ENCODE results near the gene SAMD4A. TPM values are rescaled to one million over a fixed set of nuclear protein-coding genes. Genes with fewer than 3 reads are reported as not detected.
"Not testable (repeated sequence)": the region's sequence is repeated elsewhere in the genome, so short reads cannot be mapped to it uniquely, and the experiment has no call there.

Gene SAMD4A
- total RNA-seq, 1 donor from 2014 or later: 25.9 TPM

DNA sequence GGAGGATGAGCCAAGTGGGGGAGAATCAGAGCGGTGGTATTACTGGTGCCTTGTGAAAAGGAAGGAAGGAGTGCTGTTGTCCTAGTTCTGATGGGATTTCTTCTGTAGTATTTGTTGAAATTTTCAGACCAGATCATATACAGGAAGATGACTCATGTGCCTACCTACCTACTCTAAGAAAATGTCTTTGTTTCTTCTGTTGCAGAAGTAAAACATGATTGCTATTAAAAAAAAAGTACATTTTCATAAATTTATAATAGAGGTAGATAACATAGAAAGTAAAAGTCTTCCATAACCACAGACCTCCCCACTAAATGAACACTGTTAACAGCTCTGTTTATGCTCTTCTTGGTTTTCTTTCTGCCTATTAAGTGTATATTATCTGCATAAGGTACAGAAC, 26.9 kb downstream of the SAMD4A start:
- ATAC-seq: no peak

DNA sequence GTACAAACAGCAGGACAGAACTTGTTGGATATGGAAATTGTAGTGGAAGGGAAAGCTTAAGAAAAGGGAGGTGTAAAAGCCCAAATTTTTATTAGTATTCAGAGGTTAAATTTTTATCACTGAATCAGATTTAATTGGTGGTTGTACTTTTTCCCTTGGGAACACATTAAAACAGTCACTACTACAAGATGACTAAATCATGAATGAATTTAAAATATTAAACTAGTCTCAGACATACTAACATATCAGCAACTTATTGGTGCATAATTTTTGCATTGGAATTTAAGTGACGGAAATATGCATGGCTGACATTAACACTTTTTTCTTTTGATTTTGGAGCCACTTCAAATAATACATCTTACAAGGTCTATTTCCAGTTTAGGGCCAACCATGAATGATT, 27.6 kb downstream of the SAMD4A start:
- DNase-seq (ENCODE audit: low spot score) (no peak), ATAC-seq (no peak)

More for the DNA sequence above, 26.9 kb downstream of the SAMD4A start:
- DNase-seq (ENCODE audit: low spot score): no peak

- no peak for DNase-seq (ENCODE audit: low spot score)
- no peak for ATAC-seq
Observed at GRCh38 chr14:54597795-54598443, 31.0 kb downstream of the SAMD4A start.

GRCh38 chr14:54599966-54600716, 33.2 kb downstream of the SAMD4A start:
- ATAC-seq (no peak), DNase-seq (ENCODE audit: low spot score) (no peak)

DNA sequence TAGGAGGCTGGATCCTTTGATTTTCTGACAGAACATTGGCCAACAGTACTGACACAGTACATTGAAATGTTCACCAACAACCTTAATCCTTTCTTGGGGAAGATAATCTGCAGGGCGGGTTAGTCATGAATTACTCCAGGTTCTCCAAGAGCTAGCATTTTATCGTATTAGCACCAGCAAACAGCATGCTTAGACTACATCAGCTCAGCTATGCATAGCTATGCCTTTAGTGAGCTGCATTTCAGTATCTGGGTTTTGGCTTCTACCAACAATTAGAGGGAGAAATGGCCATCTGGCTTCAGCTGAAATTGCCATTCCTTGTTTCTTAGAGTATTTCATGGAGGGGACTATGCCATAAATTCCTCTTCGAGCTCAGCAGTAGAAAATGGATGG, 33.8 kb downstream of the SAMD4A start:
- ATAC-seq: no peak
- no peak for DNase-seq (ENCODE audit: low spot score)

DNA sequence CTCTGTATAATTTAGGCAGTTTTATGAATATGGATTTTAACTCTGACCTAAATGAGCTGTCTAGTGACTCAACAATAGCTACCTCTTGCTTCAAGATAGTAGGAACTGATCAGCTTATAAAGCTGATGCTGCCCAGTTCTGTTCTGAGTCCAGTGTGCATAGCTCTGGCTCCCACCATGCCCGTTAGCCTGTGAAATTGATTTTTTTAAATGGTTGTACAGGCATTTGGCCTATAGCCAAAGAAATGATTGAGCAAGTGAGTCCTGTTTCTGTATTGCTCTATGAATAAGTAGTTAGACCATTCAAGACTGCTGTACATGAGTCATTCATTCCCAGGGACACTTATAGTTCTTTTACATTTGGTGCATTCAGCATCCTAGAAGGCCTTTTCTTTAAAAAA, 36.4 kb downstream of the SAMD4A start:
- DNase-seq (ENCODE audit: low spot score) (no peak), ATAC-seq (peak; percentile 58)

DNA sequence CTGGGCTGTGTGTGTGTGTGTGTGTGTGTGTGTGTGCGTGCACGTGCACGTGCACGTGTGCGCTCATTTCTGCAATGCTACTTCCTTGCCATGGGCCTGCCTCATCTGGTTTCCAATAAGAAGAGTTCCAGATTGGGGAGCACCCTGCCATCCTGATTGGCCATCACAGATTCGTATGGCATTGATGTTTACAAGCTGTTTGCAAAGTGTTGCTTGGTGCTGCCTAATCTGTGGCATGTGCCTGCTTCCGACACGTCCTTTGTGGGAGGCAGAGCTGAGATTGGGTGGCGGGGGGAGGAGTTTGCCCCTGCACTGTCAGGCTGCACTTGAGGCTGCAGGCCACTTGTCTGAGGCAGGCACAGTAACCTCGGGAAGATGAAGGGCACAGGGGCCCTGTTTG, 39.2 kb downstream of the SAMD4A start:
- ATAC-seq (peak; percentile 20), DNase-seq (ENCODE audit: low spot score) (no peak)

- peak; percentile 11 for ATAC-seq
Observed at GRCh38 chr14:54606631-54607133, 39.8 kb downstream of the SAMD4A start.

GRCh38 chr14:54609576-54609975, 42.6 kb downstream of the SAMD4A start:
- ATAC-seq (no peak), DNase-seq (ENCODE audit: low spot score) (no peak)

More at GRCh38 chr14:54606631-54607133, 39.8 kb downstream of the SAMD4A start:
- DNase-seq (ENCODE audit: low spot score): no peak

DNA sequence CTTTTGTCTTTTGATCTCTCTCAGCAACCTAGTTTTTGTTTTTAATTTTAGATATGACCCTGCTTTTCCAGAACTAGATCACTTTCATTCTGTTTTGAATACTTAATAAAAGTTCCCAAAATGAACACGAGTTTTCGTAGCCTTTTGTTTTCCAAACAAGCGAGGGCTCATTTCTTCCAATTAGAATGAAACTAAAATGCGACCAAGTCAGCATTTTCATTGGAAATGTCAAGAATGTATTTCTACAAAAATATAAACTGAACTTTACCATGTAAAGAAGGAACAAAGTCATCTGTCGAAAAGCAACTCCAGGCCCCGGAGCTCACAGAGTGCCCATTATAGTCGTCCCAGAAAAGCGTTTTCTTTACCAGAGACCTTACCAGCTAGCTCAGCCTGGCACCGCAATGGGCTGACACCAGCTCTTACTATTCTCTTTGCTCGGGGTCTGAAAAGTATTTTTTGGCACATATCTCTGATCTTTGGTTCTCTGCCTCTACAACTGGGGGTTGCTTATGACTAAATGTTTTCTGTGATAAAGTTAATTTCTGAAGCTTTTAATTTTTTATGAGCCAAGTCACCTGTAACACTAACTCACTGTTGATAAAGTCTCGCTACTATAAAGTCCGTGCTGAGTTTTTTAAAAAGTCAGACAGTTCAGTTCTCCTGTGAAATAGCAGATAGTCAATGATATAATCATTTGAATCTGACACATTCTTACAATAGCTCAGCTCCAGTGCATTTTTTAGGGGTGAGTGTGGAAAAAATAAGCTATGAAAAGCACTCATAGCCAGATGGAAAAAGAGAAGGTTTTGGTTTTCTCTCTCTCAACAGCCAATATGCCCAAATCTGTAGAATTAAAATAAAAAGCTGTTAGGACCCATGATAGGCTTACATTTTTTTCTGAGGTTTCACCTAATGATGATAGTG, 43.4 kb downstream of the SAMD4A start:
- ATAC-seq (no peak), DNase-seq (ENCODE audit: low spot score) (no peak)

GRCh38 chr14:54614296-54614695, 47.4 kb downstream of the SAMD4A start:
- no peak for DNase-seq (ENCODE audit: low spot score)
- no peak for ATAC-seq

- ATAC-seq: no peak
- no peak for DNase-seq (ENCODE audit: low spot score)
Observed at GRCh38 chr14:54617467-54617866, 50.5 kb downstream of the SAMD4A start.

DNA sequence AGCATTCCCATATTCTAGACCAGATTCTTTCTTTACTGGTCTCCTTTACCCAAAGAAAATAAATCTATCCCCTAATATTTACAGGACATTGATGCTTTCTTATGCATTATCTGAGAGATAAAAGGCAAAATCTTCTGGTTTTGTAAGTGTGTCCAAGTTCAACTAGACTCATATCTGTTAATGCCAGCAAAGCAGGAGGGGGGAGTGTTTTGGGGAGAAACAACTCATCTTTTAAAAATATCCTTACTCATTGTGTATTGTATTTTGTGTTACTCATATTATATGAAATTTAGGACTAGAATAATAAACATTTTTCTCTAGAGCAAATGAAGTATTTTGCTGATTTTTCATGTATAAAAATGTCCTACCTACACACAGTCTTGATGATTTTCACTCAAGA, 54.8 kb downstream of the SAMD4A start:
- ATAC-seq (no peak), DNase-seq (ENCODE audit: low spot score) (no peak)

- ATAC-seq (no peak), DNase-seq (ENCODE audit: low spot score) (no peak)
Observed at GRCh38 chr14:54622192-54622958, 55.4 kb downstream of the SAMD4A start.

DNA sequence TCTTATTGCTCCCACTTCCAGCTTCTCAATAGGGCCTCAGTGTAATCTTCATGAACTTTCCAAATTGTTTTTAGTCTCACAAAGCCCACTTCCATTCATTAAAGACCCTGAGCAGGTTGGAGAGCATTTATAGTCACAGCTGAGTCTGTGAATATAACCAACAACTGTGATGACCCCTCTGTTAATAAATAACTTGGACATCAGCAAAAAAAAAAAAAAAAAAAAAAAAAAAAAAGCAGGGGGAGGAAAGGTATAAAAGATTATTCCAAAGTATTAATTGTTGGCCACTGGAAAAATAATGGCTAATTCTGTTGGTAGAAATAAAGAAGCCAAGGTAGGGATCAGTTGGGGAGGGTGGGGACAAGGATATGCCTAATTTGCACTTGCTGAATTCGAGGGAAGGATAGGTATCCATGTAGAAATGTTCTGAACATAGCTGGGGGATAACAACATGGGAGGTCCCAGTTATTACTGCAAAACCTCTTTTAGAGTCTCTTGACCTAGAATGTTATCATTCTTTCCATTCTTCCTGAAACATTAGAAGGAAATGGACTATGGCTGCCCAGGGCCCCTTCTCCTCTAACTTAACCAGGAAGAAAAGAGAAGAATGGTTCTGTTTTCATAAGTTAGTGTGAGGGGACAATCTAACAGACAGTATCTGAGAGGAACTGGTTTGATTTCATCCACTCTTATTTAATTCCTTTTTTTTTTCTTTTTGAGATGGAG, 56.5 kb downstream of the SAMD4A start:
- DNase-seq (ENCODE audit: low spot score) (no peak), ATAC-seq (peak; percentile 38)

DNA sequence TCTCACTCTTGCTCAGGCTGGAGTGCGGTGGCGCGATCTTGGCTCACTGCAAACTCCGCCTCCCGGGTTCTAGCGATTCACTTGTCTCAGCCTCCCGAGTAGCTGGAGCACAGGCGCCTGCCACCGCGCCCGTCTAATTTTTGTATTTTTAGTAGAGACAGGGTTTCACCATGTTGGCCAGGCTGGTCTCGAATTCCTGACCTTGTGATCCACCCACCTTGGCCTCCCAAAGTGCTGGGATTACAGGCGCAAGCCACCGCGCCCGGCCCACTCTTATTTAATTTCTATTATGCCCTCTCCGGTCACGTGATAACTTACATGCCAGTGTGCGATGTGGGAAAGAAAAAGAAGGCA, 57.1 kb downstream of the SAMD4A start:
- not testable (repeated sequence) for DNase-seq (ENCODE audit: low spot score)

DNA sequence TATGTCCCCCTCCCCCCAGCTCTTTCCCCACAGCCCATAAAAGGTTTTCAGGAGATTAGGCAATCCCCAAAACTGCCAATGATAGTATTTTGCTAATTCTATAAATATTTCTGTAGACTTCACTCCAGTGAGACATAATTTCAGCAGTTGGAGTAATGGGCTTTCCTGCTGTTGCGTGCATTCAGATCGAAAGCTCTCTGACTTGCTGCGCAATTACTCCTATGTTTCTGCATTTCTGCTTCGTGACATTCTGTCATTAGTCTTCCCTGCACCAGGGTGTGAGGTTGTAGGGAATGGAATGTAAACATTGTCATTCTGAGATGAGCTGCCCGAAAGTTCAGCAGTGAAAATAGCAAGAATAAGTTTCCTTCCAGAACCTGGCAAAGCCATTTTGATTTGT, 58.2 kb downstream of the SAMD4A start:
- DNase-seq (ENCODE audit: low spot score): no peak
- no peak for ATAC-seq

More for the DNA sequence above, 57.1 kb downstream of the SAMD4A start:
- not testable (repeated sequence) for ATAC-seq

DNA sequence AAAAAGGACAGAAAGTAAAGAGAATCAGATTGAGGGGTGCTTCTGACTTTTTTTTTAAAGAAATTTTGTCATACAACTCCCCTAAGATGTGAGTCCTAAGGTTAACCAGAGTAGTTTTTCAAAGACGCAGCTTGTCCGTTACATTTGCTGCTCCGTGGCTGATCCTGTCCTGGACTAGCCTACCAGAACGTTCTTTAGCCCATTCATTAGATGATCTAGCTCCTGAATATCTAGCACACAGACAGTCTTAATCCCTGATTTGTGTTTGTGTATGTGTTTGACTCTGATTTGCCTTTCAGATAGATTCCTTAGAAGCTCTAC, 60.3 kb downstream of the SAMD4A start:
- DNase-seq (ENCODE audit: low spot score): no peak
- peak; percentile 16 for ATAC-seq

DNA sequence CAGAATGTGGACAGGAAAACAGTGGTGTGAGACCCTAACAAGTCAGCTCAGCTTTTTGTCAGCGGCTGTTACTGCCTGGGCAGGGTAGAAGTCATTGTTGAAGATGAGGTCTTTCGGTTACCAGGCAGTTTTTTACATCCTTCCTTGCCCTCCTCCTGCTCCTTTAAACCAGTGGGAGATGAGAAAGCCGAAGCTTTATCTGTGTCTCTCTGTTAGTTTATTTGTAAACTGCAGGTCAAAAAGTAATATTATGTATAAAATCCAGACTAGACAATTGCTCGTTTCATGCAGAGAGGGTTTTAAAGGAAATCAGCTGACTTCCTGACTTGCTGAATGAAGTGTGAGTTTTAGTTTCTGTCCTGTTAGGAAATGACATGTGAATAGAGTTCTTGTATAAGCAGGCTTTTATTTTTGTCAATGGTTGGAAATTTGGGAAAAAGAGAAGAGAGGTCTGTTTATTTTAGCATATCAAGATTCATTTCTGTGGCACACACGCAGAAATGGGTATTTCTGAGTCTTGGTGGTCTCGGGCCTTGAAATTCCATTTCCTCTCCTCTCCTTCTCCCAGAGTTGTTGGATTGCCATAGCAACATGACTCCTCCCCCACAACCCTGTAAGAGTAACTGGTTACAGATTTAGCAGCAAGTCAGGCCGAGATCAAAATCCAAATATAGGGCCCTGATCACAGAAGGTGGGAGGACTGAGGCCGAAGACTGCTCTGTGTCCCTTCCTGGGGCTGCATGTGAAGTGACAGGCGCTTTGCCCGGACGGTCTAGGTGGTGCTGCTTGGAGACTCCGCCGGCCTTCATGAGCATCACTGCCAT, 60.8 kb downstream of the SAMD4A start:
- peak; percentile 49 for ATAC-seq
- no peak for DNase-seq (ENCODE audit: low spot score)

All from left lobe of liver (tissue), 2 donors.